HCT116 (cell line): ENCODE measurements around the gene AGAP1. TPM values are rescaled to one million over a fixed set of nuclear protein-coding genes. Genes with fewer than 3 reads are reported as not detected.

Experiments
- ATAC-seq: fragments of 200-7000 bp; cut with Tn5 transposase; 2 replicates; pipeline ENCODE4 v1.9.1; 2020; ENCODE audit warnings: mild to moderate bottlenecking, moderate library complexity
- BruUV-seq: library from RNA; stranded (reverse); fragments of 400-500 nt; replicated peaks from 2 replicates; lab custom pipeline; 2021; lab: Mats Ljungman, UMichigan
- CTCF ChIA-PET: fragments of 300-600 bp; sonication (Branson Sonifier 250); formaldehyde crosslinking; loops from one replicate; lab custom pipeline; 2021; ENCODE audit warnings: antibody characterized with exemption; lab: Charles Lee
- POLR2A ChIA-PET: fragments of 300-600, 350-600 bp; sonication (Branson Sonifier 250); formaldehyde crosslinking; loops from one replicate; lab custom pipeline; 2021; ENCODE audit warnings: antibody characterized with exemption; lab: Charles Lee
- RAD21 ChIA-PET, 2 experiments: fragments of 300-600 bp; sonication (Branson Sonifier 250); formaldehyde crosslinking; loops; one replicate each; lab custom pipeline; 2023; ENCODE audit warnings: low total read pairs in 2 of 2; ENCODE audit not compliant: uncharacterized antibody in 2 of 2, unreplicated experiment in 2 of 2, low non-redundant PET in 1 of 2; lab: Charles Lee
- DNase-seq: peaks from one replicate; pipeline ENCODE4 v3.0.0-alpha.2; 2010; ENCODE audit warnings: low read depth, low spot score
- H2AFZ ChIP-seq: fragments of 200-600 bp; shearing (Covaris generic), sonication (generic); 2 replicates; pipeline ENCODE4 v1.6.1; 2017; ENCODE audit warnings: low read depth, mixed run types, mixed read lengths, antibody characterized with exemption, low read length; ENCODE audit not compliant: poor library complexity, severe bottlenecking
- H3K27ac ChIP-seq: 2 replicates; pipeline ENCODE4 v1.5.1; 2012; ENCODE audit warnings: low read depth, low read length
- H3K27me3 ChIP-seq: fragments of 200-600 bp; sonication (generic); 2 replicates; pipeline ENCODE4 v1.6.1; 2016; ENCODE audit warnings: mixed run types, low read length, mixed read lengths; ENCODE audit not compliant: insufficient read depth
- H3K36me3 ChIP-seq, 2 experiments: fragments of 200-500 bp in 1 of 2; fragments of 200-600 bp in 1 of 2; sonication (Bioruptor generic) in 1 of 2; sonication (generic) in 1 of 2; 2 replicates each; pipeline versions ENCODE4 v1.5.1 to v1.6.1; 2014 to 2016; ENCODE audit warnings: low read length in 2 of 2, inconsistent platforms in 1 of 2, mixed read lengths in 1 of 2, mixed run types in 1 of 2; ENCODE audit not compliant: insufficient read depth in 2 of 2, control insufficient read depth in 1 of 2
- H3K4me1 ChIP-seq, 2 experiments: fragments of 200-600 bp in 1 of 2; sonication (generic) in 1 of 2; 2 replicates each; pipeline versions ENCODE4 v1.5.1 to v1.6.1; 2012 to 2017; ENCODE audit warnings: low read length in 2 of 2, inconsistent platforms in 1 of 2, mild to moderate bottlenecking in 1 of 2, mixed read lengths in 1 of 2, mixed run types in 1 of 2, moderate library complexity in 1 of 2; ENCODE audit not compliant: insufficient read depth in 2 of 2, control insufficient read depth in 1 of 2
- H3K4me2 ChIP-seq: fragments of 200-600 bp; sonication (generic); 2 replicates; pipeline ENCODE4 v1.6.1; 2017; ENCODE audit warnings: mixed run types, low read length, mixed read lengths
- H3K4me3 ChIP-seq, 2 experiments: fragments of 200-600 bp in 1 of 2; sonication (generic) in 1 of 2; replicated peaks in 1 of 2; 2 replicates each; pipeline ENCODE4 v1.5.1; 2011 to 2016; ENCODE audit warnings: low read length in 2 of 2, control low read depth in 1 of 2, low read depth in 1 of 2, mild to moderate bottlenecking in 1 of 2, mixed read lengths in 1 of 2, mixed run types in 1 of 2
- H3K79me2 ChIP-seq: fragments of 200-600 bp; sonication (generic); 2 replicates; pipeline ENCODE4 v1.6.1; 2017; ENCODE audit warnings: mild to moderate bottlenecking, mixed run types, low read length, moderate library complexity, mixed read lengths; ENCODE audit not compliant: insufficient read depth
- H3K9ac ChIP-seq: fragments of 200-600 bp; sonication (generic); 2 replicates; pipeline ENCODE4 v1.6.1; 2016; ENCODE audit warnings: low read length, mixed read lengths
- H3K9me2 ChIP-seq: fragments of 200-600 bp; sonication (generic), shearing (Covaris generic); 2 replicates; pipeline ENCODE4 v1.6.1; 2017; ENCODE audit warnings: mixed run types, mild to moderate bottlenecking, moderate library complexity; ENCODE audit not compliant: insufficient read depth
- H3K9me3 ChIP-seq, 2 experiments: fragments of 200-500 bp in 1 of 2; fragments of 200-600 bp in 1 of 2; sonication (Bioruptor generic) in 1 of 2; sonication (generic) in 1 of 2; 2 replicates each; pipeline ENCODE4 v1.6.1; 2014 to 2017; ENCODE audit warnings: low read length in 2 of 2, mixed read lengths in 2 of 2, inconsistent platforms in 1 of 2, low read depth in 1 of 2, mild to moderate bottlenecking in 1 of 2, mixed run types in 1 of 2, moderate library complexity in 1 of 2; ENCODE audit not compliant: control insufficient read depth in 1 of 2, insufficient read depth in 1 of 2
- H4K20me1 ChIP-seq: fragments of 200-600 bp; sonication (generic), shearing (Covaris generic); 2 replicates; pipeline ENCODE4 v1.6.1; 2017; ENCODE audit warnings: mixed run types, mild to moderate bottlenecking, moderate library complexity; ENCODE audit not compliant: insufficient read depth
- ELF1 ChIP-seq: IDR thresholded peaks from 2 replicates; pipeline ENCODE4 v1.6.1; 2012; ENCODE audit warnings: low read depth, borderline replicate concordance
- EZH2 ChIP-seq: fragments of 200-600 bp; sonication (generic); IDR thresholded peaks from 2 replicates; pipeline ENCODE4 v1.6.1; 2017; ENCODE audit warnings: antibody characterized with exemption, mixed run types
- FOSL1 ChIP-seq: IDR thresholded peaks from 2 replicates; pipeline ENCODE4 v1.6.1; 2012; ENCODE audit warnings: low read depth
- POLR2AphosphoS5 ChIP-seq: IDR thresholded peaks from 2 replicates; pipeline ENCODE4 v1.6.1; 2011; ENCODE audit warnings: mild to moderate bottlenecking, low read depth, low read length, moderate library complexity
- SIN3A ChIP-seq: IDR thresholded peaks from 2 replicates; pipeline ENCODE4 v1.6.1; 2012; ENCODE audit warnings: low read depth
- SP1 ChIP-seq: IDR thresholded peaks from 2 replicates; pipeline ENCODE4 v1.6.1; 2012; ENCODE audit warnings: low read depth
- YY1 ChIP-seq: IDR thresholded peaks from 2 replicates; pipeline ENCODE4 v1.6.1; 2011; ENCODE audit warnings: low read length, low read depth, moderate library complexity, mild to moderate bottlenecking; ENCODE audit not compliant: insufficient replicate concordance; ENCODE audit errors: extremely low read depth
- ZNF274 ChIP-seq: fragments of 200-500 bp; sonication (Bioruptor generic); IDR thresholded peaks from 2 replicates; pipeline ENCODE4 v1.6.1; 2014; ENCODE audit warnings: mild to moderate bottlenecking, low read depth, low read length, inconsistent platforms
- intact Hi-C: fragments of 100-400 bp; cut with micrococcal nuclease; formaldehyde crosslinking; loops from 2 replicates; pipeline ENCODE4 v1.10.0; 2022
- total RNA-seq: library from RNA; stranded (reverse); gene quantifications from one replicate; pipeline ENCODE4 v1.2.1, GENCODE V29; 2021; ENCODE audit not compliant: unreplicated experiment
- TF ChIP-seq, protein P1 (sequence below): IDR thresholded peaks from 2 replicates; pipeline ENCODE4 v1.6.1; 2012
- TF ChIP-seq, protein P2 (sequence below): IDR thresholded peaks from 2 replicates; pipeline ENCODE4 v1.6.1; 2012; ENCODE audit warnings: low read depth
- TF ChIP-seq, protein P3 (sequence below): IDR thresholded peaks from 2 replicates; pipeline ENCODE4 v1.6.1; 2011; ENCODE audit warnings: mild to moderate bottlenecking, low read length, moderate library complexity; ENCODE audit not compliant: insufficient replicate concordance; ENCODE audit errors: extremely low read depth
- TF ChIP-seq, protein P4 (sequence below): IDR thresholded peaks from 2 replicates; pipeline ENCODE4 v1.6.1; 2012

The AGAP1 gene
- total RNA-seq, 1 experiment from 2014 or later, result 43.8 TPM

DNA sequence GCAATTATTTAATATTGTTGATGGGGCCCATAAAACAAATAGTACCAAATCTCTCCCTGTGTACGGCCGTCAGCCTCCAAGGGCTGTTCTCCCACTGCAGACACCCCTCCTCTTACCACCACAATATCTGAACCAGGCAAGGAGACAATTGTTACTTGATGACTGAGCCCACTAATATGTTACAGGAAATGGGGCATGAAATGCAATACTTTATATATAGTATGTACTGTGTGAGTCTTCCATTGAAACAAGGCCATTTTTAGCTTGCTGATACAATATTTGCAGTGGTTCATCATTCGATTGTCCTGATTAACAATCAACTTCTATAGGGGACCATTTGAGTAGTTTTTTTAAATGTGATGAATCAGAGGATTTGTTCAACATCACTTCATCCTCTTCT is 367.0 kb downstream of the AGAP1 start:
- no peak overlapping the region for H2AFZ ChIP-seq
- ChIA-PET CTCF (no interaction called here), RAD21 (no interaction called here), POLR2A (no interaction called here)
- no peak for ATAC-seq
- no peak overlapping the region for H3K9ac ChIP-seq
- H3K79me2 ChIP-seq, result no peaks in the 10 kb centered on the region
- H3K27ac ChIP-seq, result no peak overlapping the region
- no peak for DNase-seq
- H3K4me2 ChIP-seq, result no peak overlapping the region
- H3K9me2 ChIP-seq, result no peaks in the 10 kb centered on the region
- H3K36me3 ChIP-seq, result no peaks in the 10 kb centered on the region
- no peak overlapping the region for H3K4me3 ChIP-seq
- H3K9me3 ChIP-seq, result no peaks in the 10 kb centered on the region
- H3K4me1 ChIP-seq, result no peaks in the 10 kb centered on the region
- intact Hi-C loops, result no loop called here
- no peaks in the 10 kb centered on the region for H3K27me3 ChIP-seq
- no peaks in the 10 kb centered on the region for H4K20me1 ChIP-seq
- TF ChIP-seq ZNF274 (no peak), POLR2AphosphoS5 (no peak), SIN3A (no peak), SP1 (no peak), EZH2 (no peak), ELF1 (no peak), FOSL1 (no peak), YY1 (no peak)
- TF ChIP-seq, protein P1, sequence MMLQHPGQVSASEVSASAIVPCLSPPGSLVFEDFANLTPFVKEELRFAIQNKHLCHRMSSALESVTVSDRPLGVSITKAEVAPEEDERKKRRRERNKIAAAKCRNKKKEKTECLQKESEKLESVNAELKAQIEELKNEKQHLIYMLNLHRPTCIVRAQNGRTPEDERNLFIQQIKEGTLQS, result no peak
- TF ChIP-seq, protein P2, sequence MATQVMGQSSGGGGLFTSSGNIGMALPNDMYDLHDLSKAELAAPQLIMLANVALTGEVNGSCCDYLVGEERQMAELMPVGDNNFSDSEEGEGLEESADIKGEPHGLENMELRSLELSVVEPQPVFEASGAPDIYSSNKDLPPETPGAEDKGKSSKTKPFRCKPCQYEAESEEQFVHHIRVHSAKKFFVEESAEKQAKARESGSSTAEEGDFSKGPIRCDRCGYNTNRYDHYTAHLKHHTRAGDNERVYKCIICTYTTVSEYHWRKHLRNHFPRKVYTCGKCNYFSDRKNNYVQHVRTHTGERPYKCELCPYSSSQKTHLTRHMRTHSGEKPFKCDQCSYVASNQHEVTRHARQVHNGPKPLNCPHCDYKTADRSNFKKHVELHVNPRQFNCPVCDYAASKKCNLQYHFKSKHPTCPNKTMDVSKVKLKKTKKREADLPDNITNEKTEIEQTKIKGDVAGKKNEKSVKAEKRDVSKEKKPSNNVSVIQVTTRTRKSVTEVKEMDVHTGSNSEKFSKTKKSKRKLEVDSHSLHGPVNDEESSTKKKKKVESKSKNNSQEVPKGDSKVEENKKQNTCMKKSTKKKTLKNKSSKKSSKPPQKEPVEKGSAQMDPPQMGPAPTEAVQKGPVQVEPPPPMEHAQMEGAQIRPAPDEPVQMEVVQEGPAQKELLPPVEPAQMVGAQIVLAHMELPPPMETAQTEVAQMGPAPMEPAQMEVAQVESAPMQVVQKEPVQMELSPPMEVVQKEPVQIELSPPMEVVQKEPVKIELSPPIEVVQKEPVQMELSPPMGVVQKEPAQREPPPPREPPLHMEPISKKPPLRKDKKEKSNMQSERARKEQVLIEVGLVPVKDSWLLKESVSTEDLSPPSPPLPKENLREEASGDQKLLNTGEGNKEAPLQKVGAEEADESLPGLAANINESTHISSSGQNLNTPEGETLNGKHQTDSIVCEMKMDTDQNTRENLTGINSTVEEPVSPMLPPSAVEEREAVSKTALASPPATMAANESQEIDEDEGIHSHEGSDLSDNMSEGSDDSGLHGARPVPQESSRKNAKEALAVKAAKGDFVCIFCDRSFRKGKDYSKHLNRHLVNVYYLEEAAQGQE, result no peak
- TF ChIP-seq, protein P3, sequence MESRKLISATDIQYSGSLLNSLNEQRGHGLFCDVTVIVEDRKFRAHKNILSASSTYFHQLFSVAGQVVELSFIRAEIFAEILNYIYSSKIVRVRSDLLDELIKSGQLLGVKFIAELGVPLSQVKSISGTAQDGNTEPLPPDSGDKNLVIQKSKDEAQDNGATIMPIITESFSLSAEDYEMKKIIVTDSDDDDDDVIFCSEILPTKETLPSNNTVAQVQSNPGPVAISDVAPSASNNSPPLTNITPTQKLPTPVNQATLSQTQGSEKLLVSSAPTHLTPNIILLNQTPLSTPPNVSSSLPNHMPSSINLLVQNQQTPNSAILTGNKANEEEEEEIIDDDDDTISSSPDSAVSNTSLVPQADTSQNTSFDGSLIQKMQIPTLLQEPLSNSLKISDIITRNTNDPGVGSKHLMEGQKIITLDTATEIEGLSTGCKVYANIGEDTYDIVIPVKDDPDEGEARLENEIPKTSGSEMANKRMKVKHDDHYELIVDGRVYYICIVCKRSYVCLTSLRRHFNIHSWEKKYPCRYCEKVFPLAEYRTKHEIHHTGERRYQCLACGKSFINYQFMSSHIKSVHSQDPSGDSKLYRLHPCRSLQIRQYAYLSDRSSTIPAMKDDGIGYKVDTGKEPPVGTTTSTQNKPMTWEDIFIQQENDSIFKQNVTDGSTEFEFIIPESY, result no peak
- TF ChIP-seq, protein P4, sequence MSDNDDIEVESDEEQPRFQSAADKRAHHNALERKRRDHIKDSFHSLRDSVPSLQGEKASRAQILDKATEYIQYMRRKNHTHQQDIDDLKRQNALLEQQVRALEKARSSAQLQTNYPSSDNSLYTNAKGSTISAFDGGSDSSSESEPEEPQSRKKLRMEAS, result no peak
- no TSS peak for BruUV-seq
